NCI-H1417 treated with DMSO at 0.1 percent for 48 hours (cell line): ENCODE measurements around the gene CAPZA1.
"Not testable (repeated sequence)": the region's sequence is repeated elsewhere in the genome, so short reads cannot be mapped to it uniquely, and the experiment has no call there.

ENCODE experiments used
- DNase-seq: peaks from one replicate; lab custom pipeline; 2025; lab: John Stamatoyannopoulos, UW

The CAPZA1 gene

DNA sequence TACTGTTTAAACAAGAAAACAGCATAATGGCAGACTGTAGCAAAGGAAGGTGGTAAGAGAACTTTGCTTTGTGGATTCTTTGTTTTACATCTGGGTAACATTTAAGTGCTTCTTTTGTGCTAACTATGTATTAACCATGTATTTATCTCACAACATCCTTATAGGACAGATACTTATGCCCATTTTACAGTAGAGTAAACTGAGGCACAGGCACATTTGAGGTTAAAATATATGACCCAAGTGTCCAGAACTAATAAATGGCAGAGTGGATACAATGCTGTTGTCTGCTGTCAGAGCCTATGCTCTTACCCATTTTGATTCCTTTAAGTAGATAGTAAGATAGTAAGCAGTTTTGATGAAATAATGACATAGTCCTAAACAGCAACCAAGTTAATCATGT, 7.3 kb downstream of the CAPZA1 start:
- DNase-seq = no peak

- DNase-seq = no peak
These were observed 8.9 kb downstream of the CAPZA1 start for GRCh38 chr1:112628516-112628915.

DNA sequence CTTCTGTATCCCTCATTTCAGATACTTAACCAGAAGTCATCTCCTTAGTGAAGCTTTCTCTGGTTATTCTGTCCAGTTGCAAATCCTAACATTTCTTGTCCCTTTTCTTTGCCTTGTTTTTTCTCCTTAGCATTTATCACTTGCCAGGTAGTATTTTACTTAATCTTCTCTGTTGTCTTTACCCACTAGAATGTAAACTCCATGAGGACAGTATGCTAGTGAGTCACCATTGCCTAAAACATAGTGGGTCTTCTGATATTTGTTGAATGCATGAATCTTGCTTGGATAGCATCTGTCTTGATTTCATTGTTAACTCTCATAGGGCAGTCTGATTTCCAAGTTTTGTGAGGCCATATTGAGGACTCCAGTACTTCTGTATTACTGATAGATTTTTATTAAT, 9.6 kb downstream of the CAPZA1 start:
- no peak for DNase-seq

- DNase-seq = no peak
These were observed 14.0 kb downstream of the CAPZA1 start for GRCh38 chr1:112633628-112634027.

DNA sequence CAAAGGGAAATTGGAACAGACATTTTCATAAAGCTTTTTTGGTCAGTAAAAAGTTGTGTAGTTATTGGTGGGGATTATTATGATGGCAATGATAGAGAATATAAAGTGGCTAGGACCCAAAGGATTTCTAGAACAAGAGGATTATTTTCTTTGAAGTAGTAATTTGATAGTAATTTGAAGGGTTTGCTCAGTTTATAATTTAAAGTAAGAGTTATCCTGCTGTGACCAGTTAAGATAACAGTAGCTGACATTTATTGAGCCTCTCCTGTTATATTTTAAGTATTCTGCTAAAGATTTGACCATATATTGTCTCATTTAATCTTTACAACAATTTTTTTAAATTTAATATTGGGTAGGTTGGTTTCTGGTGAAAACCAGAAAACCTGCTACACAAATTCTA, 14.7 kb downstream of the CAPZA1 start:
- no peak for DNase-seq

GRCh38 chr1:112636056-112636455, 16.4 kb downstream of the CAPZA1 start:
- no peak for DNase-seq

GRCh38 chr1:112636597-112637253, 17.1 kb downstream of the CAPZA1 start:
- DNase-seq = no peak

- DNase-seq = no peak
These were observed 17.9 kb downstream of the CAPZA1 start for GRCh38 chr1:112637254-112638109.

- no peak for DNase-seq
These were observed 18.4 kb downstream of the CAPZA1 start for GRCh38 chr1:112638110-112638428.

DNA sequence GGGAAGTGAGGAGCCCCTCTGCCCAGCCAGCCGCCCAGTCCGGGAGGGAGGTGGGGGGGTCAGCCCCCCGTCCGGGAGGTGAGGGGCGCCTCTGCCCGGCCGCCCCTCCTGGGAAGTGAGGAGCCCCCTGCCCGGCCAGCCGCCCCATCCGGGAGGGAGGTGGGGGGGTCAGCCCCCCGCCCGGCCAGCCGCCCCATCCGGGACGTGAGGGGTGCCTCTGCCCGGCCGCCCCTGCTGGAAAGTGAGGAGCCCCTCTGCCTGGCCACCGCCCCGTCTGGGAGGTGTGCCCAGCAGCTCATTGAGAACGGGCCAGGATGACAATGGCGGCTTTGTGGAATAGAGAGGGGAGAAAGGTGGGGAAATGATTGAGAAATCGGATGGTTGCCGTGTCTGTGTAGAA, 20.8 kb downstream of the CAPZA1 start:
- not testable (repeated sequence) for DNase-seq

GRCh38 chr1:112643080-112643479, 23.4 kb downstream of the CAPZA1 start:
- no peak for DNase-seq

DNA sequence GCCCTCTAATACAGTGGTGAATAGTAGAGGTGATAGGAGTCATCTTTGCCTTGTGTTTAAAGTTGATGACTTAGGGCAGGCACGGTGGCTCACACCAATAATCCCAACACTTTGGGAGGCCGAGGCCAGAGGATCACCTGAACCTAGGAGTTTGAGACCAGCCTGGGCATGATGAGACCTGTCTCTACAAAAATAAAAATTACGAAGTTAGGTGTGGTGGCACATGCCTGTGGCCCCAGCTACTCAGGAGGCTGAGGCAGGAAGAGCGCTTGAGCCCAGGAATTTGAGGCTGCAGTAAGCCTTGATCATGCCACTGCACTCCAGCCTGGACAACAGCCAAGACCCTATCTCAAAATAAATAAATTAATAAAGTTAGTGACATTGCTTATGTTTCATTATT, 26.6 kb downstream of the CAPZA1 start:
- no peak for DNase-seq

GRCh38 chr1:112651205-112651604, 31.6 kb downstream of the CAPZA1 start:
- no peak for DNase-seq

DNA sequence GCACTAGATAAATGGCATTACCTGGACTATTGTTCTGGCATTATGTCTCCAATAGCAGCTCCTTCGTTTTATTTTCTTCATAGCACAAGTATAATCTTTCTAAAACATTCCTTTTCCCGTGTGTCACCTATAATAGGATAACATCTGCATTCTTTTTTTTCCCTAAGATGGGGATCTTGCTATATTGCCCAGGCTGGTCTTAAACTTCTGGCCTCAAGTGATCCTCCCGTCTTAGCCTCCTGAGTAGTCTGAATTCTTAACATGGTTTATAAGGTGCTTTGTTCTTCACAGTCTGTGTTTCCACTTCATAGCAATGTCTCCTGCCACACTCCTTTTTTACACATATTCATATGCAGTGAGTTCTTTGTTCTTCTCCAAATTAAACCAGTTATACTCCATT, 46.2 kb downstream of the CAPZA1 start:
- DNase-seq = no peak

GRCh38 chr1:112666946-112667345, 47.3 kb downstream of the CAPZA1 start:
- DNase-seq = no peak

DNA sequence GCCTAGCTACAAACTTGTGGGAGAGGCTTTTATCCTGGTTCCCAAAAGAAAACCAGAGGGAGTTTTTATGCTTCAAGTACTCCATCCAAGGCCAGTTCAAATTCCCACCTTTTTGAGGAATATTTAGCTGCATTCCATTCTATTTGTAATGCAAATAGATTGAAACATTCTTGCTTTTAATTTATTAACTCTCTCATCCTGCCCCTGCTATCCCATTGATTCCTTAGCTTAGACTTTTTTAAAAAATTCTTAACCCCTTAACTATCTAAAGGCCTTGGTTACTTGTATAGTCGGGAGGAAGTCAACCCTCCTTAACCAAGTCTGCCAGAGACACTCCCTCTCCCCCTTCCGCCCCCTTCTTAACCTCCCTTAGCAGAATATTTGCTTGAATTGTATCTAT, 52.4 kb downstream of the CAPZA1 start:
- no peak for DNase-seq

DNA sequence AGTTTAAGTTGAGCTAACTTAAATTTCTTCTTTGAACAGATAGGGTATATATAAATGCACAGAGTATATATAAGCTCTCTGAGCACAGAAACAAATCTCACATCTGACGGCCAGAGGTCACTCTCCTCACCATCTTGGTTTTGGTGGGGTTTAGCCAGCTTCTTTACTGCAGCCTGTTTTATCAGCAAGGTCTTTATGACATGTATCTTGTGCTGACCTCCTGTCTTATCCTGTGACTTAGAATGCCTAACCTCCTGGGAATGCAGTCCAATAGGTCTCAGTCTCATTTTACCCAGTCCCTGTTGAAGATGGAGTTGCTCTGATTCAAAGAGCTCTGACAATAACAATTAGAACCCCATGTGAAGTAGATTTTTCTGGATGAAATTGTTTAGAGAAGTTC, 53.2 kb downstream of the CAPZA1 start:
- no peak for DNase-seq

DNA sequence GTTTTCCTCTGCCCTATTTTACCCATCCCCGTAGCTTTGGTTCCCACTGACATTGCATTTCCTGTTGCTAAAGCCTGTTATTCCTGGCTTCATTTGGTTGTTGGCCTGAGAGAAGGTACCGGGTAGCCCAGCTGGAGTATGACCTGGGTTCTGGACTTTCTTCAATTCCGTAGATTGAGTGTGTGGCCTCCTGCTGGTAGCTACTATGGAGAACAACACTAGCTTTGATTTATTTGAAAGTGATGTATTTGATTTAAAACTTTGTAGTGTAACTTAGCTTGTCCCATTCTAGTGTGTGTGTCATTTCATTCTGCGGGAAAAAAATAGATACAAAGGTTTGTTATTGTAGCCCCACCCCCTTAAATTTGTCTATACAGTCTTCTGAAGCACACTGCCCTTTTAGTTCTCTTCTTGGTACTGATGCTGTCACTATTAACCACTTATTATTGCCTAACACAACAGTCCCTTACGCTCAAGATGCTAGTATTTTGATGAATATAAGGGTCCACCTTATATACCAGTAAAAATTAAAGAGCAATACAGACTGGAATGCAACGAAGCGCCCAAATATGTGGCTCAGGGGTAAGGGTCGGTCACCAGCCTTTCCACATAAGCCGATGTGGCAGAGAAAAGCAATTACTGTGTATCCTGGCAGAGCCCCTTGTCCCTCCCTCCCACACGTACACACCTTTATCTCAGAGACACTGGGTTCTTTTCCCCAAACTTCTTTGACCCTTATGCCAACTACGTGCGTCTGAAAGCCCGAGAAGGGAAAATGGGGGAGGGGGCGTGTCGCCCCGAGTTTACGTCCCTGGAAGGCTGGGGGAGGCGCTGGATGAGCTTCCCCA, 54.2 kb downstream of the CAPZA1 start:
- DNase-seq = no peak

DNA sequence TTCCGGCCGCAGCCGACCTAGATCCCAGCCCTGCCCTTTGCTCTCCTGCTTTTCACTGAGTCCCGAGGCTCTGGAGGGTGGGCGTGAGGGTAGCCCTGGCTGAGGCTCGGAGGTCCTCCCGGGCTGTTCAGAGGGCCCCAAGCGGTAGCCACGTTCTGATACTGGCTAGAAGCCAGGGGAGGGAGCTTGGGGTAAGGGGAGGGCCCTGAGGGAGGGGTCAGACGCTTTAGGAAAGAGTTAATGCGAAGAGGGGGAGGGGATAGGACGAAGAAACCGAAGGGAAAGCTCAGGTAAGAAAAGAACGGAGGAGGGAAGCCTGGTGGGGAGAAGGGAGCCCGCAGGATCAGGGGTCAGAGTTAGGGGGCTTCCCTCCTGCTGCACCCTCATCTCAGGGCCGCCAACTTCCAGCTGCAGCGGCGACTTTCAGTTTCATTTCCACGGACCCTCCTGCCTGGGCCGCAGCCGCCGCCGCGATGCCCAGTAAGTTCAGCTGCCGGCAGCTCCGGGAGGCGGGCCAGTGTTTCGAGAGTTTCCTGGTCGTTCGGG, 54.9 kb downstream of the CAPZA1 start, which contains the start of gene MOV10:
TSS of gene MOV10 (plus strand) at position 220 of the 546 bp plus-strand sequence. CDS start at position 474, 254 bp downstream.
- DNase-seq = peak; percentile 33

DNA sequence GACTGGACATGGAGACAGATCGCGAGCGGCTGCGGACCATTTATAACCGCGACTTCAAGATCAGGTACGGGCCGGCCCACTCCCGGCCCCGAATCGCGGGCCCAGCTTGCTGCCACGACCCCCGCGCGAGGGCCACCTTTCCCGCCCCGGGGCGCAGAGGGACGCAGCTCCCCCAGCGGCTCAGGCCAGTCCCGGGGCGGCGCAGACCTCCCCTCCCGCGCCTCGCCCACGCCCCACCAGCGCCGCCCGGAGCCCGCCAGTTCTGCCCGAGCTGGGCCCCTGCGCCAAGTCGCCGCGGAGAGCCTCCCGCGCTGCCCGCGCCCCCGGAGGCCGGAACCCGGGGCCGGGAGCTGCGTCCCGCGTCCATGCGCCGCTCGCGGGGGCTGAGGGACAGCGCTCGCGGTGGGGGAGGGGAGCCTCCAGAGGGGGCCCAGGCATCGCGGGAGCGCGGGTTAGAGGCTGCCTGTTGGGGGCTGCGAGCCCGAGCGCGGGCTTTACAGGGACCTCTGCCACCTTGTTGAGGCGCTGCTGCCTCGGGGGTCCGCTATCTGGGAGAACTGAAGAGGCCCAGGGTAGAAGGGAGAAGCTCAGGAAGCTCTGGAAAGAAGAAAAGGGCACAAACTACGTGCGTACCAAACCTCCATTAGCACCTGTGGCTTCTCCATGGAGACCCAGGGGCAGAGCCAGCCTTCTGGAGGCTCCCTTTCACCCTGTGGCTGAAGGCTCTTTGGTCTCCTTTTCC, 55.5 kb downstream of the CAPZA1 start:
- DNase-seq = no peak

- no peak for DNase-seq
These were observed 56.2 kb downstream of the CAPZA1 start for GRCh38 chr1:112675728-112676381.
